ENCODE results near the gene ZNF502.
"Not testable (repeated sequence)": the region's sequence is repeated elsewhere in the genome, so short reads cannot be mapped to it uniquely, and the experiment has no call there.

ZNF502 gene

DNA sequence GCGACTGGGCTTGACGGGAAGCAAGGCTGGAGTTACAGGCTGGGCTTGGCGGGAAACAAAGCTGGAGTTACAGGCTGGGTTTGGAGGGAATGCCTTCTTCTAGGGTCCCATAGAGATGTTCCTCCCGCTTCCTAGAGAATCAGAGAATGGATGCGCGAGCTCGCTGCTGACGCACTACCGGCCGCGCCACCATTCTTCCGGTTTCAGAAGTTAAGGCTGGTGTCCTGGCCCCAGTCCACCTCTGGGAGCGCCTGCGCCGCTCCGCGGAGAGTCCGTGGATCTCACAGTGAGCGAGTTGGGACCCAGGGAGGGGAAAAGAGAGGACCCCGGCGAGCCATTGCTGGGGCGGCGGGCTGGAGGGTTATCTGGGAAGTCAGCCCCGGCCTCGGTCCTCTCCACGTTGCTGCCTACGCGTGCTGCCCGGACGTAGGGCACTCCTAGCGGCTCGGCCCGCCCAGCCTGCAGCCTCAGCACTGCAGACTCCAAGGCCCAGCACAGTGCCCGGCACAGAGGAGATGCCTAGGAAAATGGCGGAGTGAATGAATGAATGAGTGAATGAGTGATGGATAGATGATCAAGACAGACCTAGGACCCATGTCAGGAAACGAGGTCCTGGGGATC is at the start of gene ZNF502:
Gene ZNF502 (plus strand): TSS at position 206 of the 621 bp plus-strand sequence. CDS start 7,602 bp downstream, outside the sequence.
- DNase-seq (ENCODE audit: low read depth in 2 of 2), result peak; percentile 32 to 50

GRCh38 chr3:44665173-44665572 is 47.3 kb upstream of the ZNF502 start:
- no peak for DNase-seq (ENCODE audit: low read depth in 2 of 2)

DNA sequence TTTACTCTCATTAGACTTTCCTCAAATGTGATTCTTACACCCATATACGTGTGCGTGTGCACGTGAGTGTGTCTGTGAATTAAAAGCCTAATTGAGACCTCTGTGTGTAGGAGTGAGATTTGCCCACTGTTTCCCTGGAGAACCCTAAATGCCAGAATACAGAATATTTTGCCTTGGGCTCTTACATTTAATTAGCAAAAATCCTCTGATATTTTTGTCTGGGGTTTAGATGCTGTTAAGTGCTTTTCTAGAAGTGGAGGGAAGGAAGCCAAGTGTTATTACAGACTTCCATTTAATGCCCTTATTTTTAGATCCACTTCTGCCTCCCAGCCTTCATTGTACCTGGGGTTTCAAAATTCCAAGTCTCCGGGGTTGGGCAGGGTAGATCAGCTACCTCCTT is 46.1 kb upstream of the ZNF502 start:
- DNase-seq (ENCODE audit: low read depth in 2 of 2), result no peak

GRCh38 chr3:44669760-44670159 is 42.7 kb upstream of the ZNF502 start:
- no peak for DNase-seq (ENCODE audit: low read depth in 2 of 2)

- DNase-seq (ENCODE audit: low read depth in 2 of 2), result not testable (repeated sequence)
Measured at GRCh38 chr3:44673466-44673865, 39.0 kb upstream of the ZNF502 start.

DNA sequence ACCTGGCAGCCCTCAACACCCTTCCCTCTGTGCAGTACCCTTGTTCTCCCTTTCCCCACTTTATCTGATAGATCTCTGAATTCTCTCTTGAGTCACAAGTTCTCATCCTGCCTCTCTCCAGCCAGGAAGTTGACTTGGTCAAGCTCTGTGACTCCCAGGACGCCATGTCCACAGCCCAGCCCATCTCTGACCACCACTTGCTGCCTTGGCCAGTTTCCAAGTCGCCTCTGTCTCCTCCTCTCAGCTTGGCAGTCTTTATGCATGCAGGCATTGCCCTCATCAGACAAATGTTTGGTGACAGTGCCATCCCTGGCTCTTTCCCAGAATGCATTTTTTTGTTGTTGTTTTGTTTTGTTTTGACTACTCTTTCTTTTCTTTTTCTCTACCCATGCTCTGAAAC is 38.2 kb upstream of the ZNF502 start:
- DNase-seq (ENCODE audit: low read depth in 2 of 2), result no peak

DNA sequence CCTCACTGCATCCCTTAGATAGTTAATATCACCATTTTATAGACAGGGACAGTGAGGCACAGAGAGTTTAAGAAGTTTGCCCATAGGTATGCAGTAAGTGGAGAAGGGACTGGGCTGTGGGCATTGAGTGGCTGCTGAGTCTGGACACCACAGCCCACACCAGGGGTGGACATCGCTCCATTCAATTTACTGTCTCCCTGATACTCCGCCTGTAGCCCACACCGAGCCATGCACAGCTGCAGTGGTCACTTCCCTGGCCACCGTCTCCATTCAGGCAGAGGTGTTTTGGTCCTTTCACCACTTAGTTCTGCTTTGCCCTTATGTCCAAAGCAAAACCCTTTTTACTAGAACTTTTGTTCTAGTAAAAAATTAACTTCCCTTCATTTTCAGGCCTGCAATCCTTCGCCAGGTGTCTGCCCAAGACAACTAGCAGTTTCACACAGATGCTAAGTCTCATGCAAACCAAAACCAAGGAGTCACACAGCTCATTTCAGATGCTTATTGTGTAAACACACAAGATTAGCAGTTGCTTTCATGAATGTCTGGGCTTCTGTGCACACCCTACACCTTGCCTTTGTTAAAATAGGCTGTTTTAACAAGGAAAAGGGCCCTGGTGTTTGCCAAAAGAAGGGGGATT is 33.9 kb upstream of the ZNF502 start:
- no peak for DNase-seq (ENCODE audit: low read depth in 2 of 2)

GRCh38 chr3:44680921-44681455 is 31.5 kb upstream of the ZNF502 start:
- DNase-seq (ENCODE audit: low read depth in 2 of 2), result no peak

DNA sequence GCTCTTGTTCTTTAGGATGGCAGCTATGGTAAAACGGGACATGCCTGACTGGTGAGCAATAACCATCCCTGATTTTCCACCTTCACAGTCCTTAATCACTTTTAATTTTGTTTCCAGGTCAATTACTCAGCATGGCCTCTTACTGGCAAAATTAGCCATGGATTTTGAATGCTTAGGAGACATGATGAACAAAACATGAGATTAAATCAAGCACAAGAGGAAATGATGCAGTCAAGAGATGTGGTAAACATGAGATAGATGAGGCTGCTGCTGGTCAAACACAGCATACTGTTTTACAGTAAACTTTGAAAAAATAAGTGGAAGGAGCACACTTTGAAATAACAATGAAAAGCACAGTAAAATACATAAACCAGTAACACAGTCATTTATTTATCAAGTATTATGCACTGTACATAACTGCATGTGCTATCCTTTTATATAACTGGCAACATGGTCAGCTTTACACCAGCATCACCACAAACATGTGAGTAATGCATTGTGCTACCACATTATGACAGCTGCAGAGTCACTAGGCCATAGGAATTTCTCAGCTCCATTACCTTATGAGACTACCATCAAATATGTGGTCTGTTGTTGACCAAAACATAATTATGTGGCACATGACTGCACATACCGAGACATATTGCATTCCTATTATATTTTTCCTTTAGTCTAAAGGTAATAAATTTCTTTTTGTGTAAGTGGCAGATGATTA is 30.1 kb upstream of the ZNF502 start:
- no peak for DNase-seq (ENCODE audit: low read depth in 2 of 2)

DNA sequence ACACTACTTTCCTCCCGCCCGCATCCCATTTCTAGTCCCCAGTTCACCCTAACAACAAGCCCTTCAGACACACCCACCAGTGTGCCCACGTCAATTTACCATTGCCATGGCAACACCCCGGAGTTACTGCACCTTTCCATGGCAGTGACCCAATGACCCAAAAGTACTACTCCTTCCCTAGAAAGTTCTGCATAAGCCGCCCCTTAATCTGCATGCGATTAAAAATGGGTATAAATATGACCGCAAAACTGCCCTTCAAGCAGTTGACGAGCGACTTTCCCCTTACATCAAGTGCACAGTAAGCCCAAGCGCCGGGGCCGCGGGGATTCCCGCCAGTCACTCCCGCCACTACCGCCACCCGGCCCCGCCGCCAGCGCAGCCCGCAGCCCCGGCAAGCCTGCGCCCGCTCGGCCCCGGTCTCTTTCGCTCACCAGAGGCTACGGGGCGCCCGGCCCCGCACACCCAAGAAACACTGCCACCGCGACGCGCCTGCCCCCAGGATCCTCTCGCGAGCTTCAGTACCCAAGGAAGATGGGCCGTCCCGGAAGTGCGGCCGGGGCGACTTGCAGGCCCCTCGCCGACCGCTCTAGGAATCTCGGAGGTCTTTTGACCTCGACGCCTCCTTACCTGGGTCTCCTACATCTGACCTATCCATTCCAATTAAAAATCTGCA is 27.2 kb upstream of the ZNF502 start:
- DNase-seq (ENCODE audit: low read depth in 2 of 2), result peak; percentile 11 to 47

DNA sequence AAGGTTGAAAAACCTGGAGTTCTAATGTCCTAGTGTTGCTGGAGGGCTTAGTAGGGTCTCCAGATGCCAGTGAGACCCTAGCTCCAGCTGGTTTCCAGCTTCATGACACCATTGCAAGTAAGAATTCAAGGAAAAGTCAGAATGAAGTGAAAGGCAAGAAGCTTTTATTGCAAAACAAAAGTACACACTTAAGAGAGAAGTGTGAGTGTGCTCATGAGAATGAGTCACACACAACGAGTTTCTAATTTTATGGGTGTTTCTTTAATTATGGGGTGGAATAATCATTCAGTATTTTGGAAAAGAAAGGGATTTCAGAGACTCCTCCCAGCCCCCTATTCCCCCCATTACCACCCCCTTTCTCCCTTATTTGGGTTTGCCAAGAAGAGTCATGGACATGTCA is 24.6 kb upstream of the ZNF502 start:
- no peak for DNase-seq (ENCODE audit: low read depth in 2 of 2)

GRCh38 chr3:44721231-44722102 is 9.0 kb downstream of the ZNF502 start:
- no peak for DNase-seq (ENCODE audit: low read depth in 2 of 2)

- no peak for DNase-seq (ENCODE audit: low read depth in 2 of 2)
Measured at GRCh38 chr3:44722103-44722401, 9.6 kb downstream of the ZNF502 start.

DNA sequence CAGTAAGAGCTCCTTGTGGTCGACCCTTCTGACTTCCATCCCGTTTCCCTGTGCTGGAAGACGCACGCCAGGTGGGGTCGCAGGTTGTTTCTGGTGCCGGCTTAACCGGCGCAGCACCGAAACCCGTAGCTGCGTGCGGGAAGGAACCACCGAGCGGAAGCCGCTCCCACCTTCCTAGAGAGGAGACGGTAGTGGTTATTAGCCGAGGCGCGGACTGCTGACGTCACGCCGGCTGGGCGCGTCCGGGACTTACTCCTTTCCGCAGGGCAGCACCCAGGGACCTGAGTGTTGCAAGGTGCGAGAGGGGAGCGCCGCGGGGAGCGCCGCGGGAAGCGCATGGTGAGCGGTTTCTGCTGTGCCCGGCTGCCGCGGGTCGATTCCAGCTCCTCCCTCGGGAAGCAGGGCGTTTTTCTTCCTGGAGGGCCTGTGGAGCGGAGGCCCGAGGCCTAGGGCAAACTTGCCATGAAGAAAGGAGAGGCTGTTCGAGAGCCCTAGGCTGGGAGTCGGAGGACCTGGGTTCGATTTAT is 17.0 kb downstream of the ZNF502 start, which contains the start of gene ZNF501:
Gene ZNF501 (plus strand): TSS at position 252 of the 527 bp plus-strand sequence. CDS start 4,787 bp downstream, outside the sequence.
- peak; percentile 77 to 81 for DNase-seq (ENCODE audit: low read depth in 2 of 2)

GRCh38 chr3:44734646-44735168 is 22.2 kb downstream of the ZNF502 start:
- DNase-seq (ENCODE audit: low read depth in 2 of 2), result no peak

DNA sequence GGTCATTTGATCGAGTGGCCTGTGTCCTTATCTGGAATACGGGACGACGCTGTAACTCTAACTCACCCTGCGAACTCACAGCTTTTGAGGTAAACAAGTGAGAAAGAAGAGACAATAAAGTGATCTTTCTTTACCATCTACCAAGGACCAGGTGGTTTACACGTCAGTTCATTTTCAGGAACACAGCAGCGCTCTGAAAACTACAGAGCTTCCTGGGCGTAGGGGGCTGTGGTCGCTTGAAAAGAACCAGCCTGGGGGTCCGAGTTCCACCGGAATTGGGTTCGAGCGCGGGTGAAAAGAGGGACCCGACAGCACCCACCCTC is 48.6 kb downstream of the ZNF502 start:
- DNase-seq (ENCODE audit: low read depth in 2 of 2), result no peak

DNA sequence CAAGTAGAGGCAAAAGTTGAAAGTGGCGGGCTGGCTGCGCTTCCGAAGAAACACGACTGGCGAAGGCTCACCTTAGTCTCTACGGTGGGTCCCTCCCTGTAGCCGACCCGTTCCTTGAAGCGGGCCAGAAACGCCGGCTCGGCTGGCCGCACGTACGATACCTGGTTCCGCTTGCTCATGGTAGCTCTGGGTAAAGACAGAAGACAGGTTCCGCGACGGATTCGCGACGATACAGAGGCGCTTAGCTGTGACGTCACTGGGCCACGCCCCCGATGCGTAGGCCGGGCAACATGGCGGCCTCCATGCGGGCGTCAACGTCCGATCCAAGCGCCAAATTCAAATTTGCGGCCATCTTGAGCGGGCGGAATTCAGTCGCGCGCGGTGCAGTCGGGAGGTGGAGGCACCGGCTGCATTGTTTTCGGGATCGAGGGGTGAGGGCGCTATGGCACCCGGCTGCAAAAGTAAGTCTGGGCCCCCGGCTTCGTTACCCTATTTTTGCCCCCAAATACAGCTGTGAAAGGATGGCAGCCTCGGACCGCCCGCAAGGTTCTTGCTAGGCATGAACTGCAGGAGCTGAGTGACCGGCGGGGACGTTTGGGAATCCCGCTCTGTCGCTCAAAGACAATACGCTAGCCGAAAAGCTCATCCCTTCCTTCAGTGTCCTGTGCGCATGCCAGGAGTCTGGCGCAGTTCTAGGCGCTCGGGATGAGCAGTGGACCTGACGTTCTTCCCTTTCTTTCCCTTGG is 49.1 kb downstream of the ZNF502 start, which contains the start of the genes KIAA1143 and KIF15:
Gene KIAA1143 (minus strand): TSS at position 196 of the 746 bp plus-strand sequence. CDS start 17 bp downstream, at position 179.
Gene KIF15 (plus strand): TSS at position 371 of the 746 bp plus-strand sequence. CDS start 72 bp downstream, at position 443.
- peak; percentile 98 to 99 for DNase-seq (ENCODE audit: low read depth in 2 of 2)

- no peak for DNase-seq (ENCODE audit: low read depth in 2 of 2)
Measured at GRCh38 chr3:44762170-44762677, 49.8 kb downstream of the ZNF502 start.

DNA sequence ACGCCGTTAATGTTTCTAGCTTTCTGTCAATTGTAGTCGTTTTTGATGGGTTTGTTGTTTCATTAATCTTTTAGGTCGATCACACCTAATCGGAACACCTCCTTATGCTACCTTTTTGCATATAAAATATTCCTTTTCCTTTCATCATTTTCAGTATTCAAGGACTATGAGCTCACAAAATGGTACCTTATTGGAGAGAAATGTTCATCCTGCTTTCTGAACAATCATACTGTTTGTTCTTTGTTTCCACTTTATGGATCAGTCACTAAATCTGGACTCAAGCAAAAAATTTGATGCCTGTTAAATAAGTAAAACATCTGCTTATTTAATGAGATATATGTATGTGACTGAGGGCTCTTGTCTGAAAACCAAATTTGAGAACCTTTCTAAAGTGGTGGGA is 50.2 kb downstream of the ZNF502 start:
- DNase-seq (ENCODE audit: low read depth in 2 of 2), result no peak

- no peak for DNase-seq (ENCODE audit: low read depth in 2 of 2)
Measured at GRCh38 chr3:44764248-44764647, 51.8 kb downstream of the ZNF502 start.
